Astrocyte of the spinal cord (primary cell): ENCODE measurements around the gene PALLD.

ENCODE experiments used
- DNase-seq: peaks from one replicate; pipeline ENCODE4 v3.0.0; 2011; ENCODE audit warnings: low read depth, low spot score
- H3K4me3 ChIP-seq: 2 replicates; pipeline ENCODE4 v1.5.1; 2011; ENCODE audit warnings: low read depth, mild to moderate bottlenecking, low read length, moderate library complexity
- CTCF ChIP-seq: IDR thresholded peaks from 2 replicates; pipeline ENCODE4 v1.5.1; 2012; ENCODE audit warnings: low read depth, mild to moderate bottlenecking, low read length, inconsistent platforms
- in situ Hi-C: cut with HindIII; loops from 2 replicates; pipeline ENCODE4 v1.10.0; 2017; ENCODE audit warnings: low sequenced_read_pairs

PALLD gene

GRCh38 chr4:168734703-168735678 lies 238.1 kb downstream of the PALLD start:
- TF ChIP-seq CTCF, result no peak
- in situ Hi-C loops, result no loop called here
- DNase-seq, result no peak
- no peak overlapping the region for H3K4me3 ChIP-seq

GRCh38 chr4:168735735-168736134 lies 238.9 kb downstream of the PALLD start:
- TF ChIP-seq CTCF, result no peak
- DNase-seq, result no peak
- H3K4me3 ChIP-seq, result no peak overlapping the region
- in situ Hi-C loops, result no loop called here

GRCh38 chr4:168736860-168737805 lies 240.3 kb downstream of the PALLD start:
- no peak for DNase-seq
- no peak overlapping the region for H3K4me3 ChIP-seq
- TF ChIP-seq CTCF, result no peak
- in situ Hi-C loops, result no loop called here

GRCh38 chr4:168737806-168738172 lies 240.9 kb downstream of the PALLD start:
- in situ Hi-C loops, result no loop called here
- no peak for TF ChIP-seq CTCF
- DNase-seq, result peak; percentile 70
- H3K4me3 ChIP-seq, result no peak overlapping the region

GRCh38 chr4:168739886-168740285 lies 243.0 kb downstream of the PALLD start:
- no peak for TF ChIP-seq CTCF
- in situ Hi-C loops, result no loop called here
- no peak overlapping the region for H3K4me3 ChIP-seq
- DNase-seq, result no peak

- no peak overlapping the region for H3K4me3 ChIP-seq
- TF ChIP-seq CTCF, result no peak
- no peak for DNase-seq
- in situ Hi-C loops, result no loop called here
Measured at GRCh38 chr4:168740691-168741090, 243.8 kb downstream of the PALLD start.
